Stomach (tissue), 4 donors: Measurements from ENCODE around the gene DNASE1L2.

Experiments used
- CTCF ChIP-seq, 7 experiments: fragments of 450-650 bp in 4 of 7; fragments of 200-600 bp in 3 of 7; sonication (generic) in 3 of 7; IDR thresholded peaks; one replicate each; pipeline ENCODE4 v1.5.1; 2016 to 2019; ENCODE audit warnings: antibody characterized with exemption in 7 of 7, control low read depth in 2 of 7, mild to moderate bottlenecking in 1 of 7
- EP300 ChIP-seq: sonication (generic); formaldehyde crosslinking; IDR thresholded peaks from one replicate; pipeline ENCODE4 v1.6.1; 2017; ENCODE audit warnings: antibody characterized with exemption
- POLR2A ChIP-seq, 4 donors: fragments of 450-650 bp; IDR thresholded peaks; one replicate each; pipeline ENCODE4 v1.6.1; 2016; ENCODE audit warnings: antibody characterized with exemption in 4 of 4, control low read depth in 2 of 4, mild to moderate bottlenecking in 1 of 4, moderate library complexity in 1 of 4
- POLR2AphosphoS5 ChIP-seq, 3 donors: sonication (generic); formaldehyde crosslinking; IDR thresholded peaks; one replicate each; pipeline ENCODE4 v1.6.1; 2016; ENCODE audit warnings: antibody characterized with exemption in 3 of 3

GRCh38 chr16:2230376-2230775, 5.9 kb upstream of the DNASE1L2 start:
- TF ChIP-seq CTCF (IDR thresholded peaks at IDR 0.05), result no peak
- TF ChIP-seq POLR2AphosphoS5 (IDR thresholded peaks at IDR 0.05), result no peak
- TF ChIP-seq POLR2A (IDR thresholded peaks at IDR 0.05), result no peak
- TF ChIP-seq EP300, result no peak
